Suprapubic skin (tissue), 4 donors: ENCODE results near the gene LRRN2. TPM values are rescaled to one million over a fixed set of nuclear protein-coding genes. Genes with fewer than 3 reads are reported as not detected.

Experiments used
- DNase-seq, 2 donors: peaks; one replicate each; pipeline ENCODE4 v3.0.0-alpha.2; 2019; ENCODE audit warnings: low spot score in 2 of 2
- H3K27ac ChIP-seq: fragments of 200-600 bp; sonication (generic); one replicate; pipeline ENCODE4 v1.5.1; 2019
- H3K27me3 ChIP-seq: fragments of 200-600 bp; sonication (generic); one replicate; pipeline ENCODE4 v1.5.1; 2019
- H3K36me3 ChIP-seq: fragments of 200-600 bp; sonication (generic); one replicate; pipeline ENCODE4 v1.5.1; 2019
- H3K4me1 ChIP-seq: fragments of 200-600 bp; sonication (generic); one replicate; pipeline ENCODE4 v1.5.1; 2019
- H3K4me3 ChIP-seq: fragments of 200-600 bp; sonication (generic); one replicate; pipeline ENCODE4 v1.5.1; 2019; ENCODE audit warnings: mild to moderate bottlenecking
- H3K9me3 ChIP-seq: fragments of 200-600 bp; sonication (generic); one replicate; pipeline ENCODE4 v1.5.1; 2019
- EP300 ChIP-seq: sonication (generic); formaldehyde crosslinking; IDR thresholded peaks from one replicate; pipeline ENCODE4 v1.6.1; 2017; ENCODE audit warnings: antibody characterized with exemption
- POLR2A ChIP-seq, 2 donors: fragments of 450-650 bp; IDR thresholded peaks; one replicate each; pipeline ENCODE4 v1.6.1; 2017; ENCODE audit warnings: antibody characterized with exemption in 2 of 2, mild to moderate bottlenecking in 2 of 2, moderate library complexity in 2 of 2
- POLR2AphosphoS5 ChIP-seq, 3 donors: sonication (generic); formaldehyde crosslinking; IDR thresholded peaks; one replicate each; pipeline ENCODE4 v1.6.1; 2017; ENCODE audit warnings: antibody characterized with exemption in 3 of 3
- WGBS: methylation state at CpG from one replicate; pipeline ENCODE4 v1.1.5; 2018; 5-methylcytosine and 5-hydroxymethylcytosine counted together
- total RNA-seq, 4 donors: library from RNA; depleted of rRNA; stranded (reverse); fragments of >200 nt; gene quantifications; one replicate each; pipeline ENCODE4 v1.1.0, GENCODE V29; 2016
- TF ChIP-seq, protein P1 (sequence below), 2 donors: fragments of 200-600 bp in 1 of 2; fragments of 450-650 bp in 1 of 2; sonication (generic) in 1 of 2; IDR thresholded peaks; one replicate each; pipeline ENCODE4 v1.5.1; 2016 to 2019; ENCODE audit warnings: antibody characterized with exemption in 2 of 2, mild to moderate bottlenecking in 1 of 2, moderate library complexity in 1 of 2

LRRN2 gene
- total RNA-seq, 4 donors from 2014 or later: 0.19 to 0.85 (median 0.27) TPM

DNA sequence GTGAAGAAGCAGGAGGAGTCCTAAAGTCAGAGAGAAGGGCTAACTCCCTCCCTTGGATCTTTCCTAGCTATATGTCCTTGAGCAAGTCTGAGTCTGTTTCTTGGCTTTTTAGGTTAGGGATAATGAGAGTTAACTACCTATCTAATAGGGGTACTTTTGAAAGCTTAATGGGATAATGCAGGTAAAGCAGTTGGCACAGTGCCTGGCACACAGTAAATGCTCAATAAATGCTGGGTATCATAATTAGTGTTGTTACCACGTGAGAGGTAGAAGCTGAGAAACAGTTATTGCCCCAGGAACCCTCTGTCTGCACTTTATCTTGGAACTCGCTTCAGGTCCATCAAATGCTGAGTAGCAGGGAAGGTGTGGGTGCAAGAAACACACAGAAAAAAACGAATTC lies 5.5 kb downstream of the LRRN2 start:
- WGBS: 59% methylated on average over 3 of the region's 3 CpGs
- H3K4me1 ChIP-seq: peaks cover 9% of the 10 kb centered on the region
- no peak for DNase-seq
- no peak overlapping the region for H3K27ac ChIP-seq
- H3K9me3 ChIP-seq: no peaks in the 10 kb centered on the region
- no peak for TF ChIP-seq EP300
- TF ChIP-seq, protein P1, sequence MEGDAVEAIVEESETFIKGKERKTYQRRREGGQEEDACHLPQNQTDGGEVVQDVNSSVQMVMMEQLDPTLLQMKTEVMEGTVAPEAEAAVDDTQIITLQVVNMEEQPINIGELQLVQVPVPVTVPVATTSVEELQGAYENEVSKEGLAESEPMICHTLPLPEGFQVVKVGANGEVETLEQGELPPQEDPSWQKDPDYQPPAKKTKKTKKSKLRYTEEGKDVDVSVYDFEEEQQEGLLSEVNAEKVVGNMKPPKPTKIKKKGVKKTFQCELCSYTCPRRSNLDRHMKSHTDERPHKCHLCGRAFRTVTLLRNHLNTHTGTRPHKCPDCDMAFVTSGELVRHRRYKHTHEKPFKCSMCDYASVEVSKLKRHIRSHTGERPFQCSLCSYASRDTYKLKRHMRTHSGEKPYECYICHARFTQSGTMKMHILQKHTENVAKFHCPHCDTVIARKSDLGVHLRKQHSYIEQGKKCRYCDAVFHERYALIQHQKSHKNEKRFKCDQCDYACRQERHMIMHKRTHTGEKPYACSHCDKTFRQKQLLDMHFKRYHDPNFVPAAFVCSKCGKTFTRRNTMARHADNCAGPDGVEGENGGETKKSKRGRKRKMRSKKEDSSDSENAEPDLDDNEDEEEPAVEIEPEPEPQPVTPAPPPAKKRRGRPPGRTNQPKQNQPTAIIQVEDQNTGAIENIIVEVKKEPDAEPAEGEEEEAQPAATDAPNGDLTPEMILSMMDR (IDR thresholded peaks at IDR 0.05): no peak
- TF ChIP-seq POLR2A (IDR thresholded peaks at IDR 0.05): no peak
- no peak for TF ChIP-seq POLR2AphosphoS5 (IDR thresholded peaks at IDR 0.05)
- no peaks in the 10 kb centered on the region for H3K36me3 ChIP-seq
- H3K27me3 ChIP-seq: peaks cover 29% of the 10 kb centered on the region
- no peak overlapping the region for H3K4me3 ChIP-seq

DNA sequence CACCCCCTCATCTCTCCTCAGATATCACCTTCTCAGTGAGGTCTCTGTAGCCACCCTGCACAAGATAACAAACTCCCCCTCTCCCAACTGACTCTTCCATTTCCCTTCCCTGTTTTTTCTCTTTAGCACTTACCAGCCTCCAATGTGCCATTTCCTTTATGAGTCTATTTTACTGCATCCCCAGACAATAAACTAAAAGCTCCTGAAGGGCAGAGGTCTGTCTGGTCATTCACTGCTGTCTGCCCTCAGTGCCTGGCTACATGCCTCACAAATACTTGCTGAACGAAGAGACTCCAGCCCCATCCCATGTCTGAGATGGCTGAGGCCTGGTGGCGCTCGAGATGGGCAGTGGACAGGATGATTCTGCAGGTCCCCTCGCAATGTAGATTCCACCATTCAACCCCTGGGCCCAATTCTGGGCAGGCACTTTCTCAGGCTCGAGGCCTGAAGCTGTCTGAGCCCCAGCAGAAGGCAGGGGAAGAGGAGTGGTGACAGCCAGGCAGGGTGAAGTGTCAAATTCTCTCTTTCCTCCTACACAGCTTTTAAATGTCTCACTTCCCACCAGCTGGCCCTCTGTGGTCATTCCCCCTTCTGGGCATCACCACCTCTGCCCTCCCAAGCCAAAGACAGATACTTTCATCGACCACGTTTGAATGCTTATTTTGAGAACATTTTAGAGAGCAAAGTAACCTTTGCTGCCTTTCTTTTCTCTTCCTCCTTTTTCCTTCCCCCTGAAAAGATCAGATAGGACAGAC lies 6.6 kb downstream of the LRRN2 start:
- no peaks in the 10 kb centered on the region for H3K9me3 ChIP-seq
- DNase-seq: no peak
- no peaks in the 10 kb centered on the region for H3K36me3 ChIP-seq
- H3K4me3 ChIP-seq: no peak overlapping the region
- 77% methylated on average over 7 of the region's 7 CpGs for WGBS
- H3K4me1 ChIP-seq: no peaks in the 10 kb centered on the region
- TF ChIP-seq POLR2AphosphoS5 (IDR thresholded peaks at IDR 0.05) (no peak), EP300 (no peak), POLR2A (IDR thresholded peaks at IDR 0.05) (no peak)
- TF ChIP-seq, protein P1 (IDR thresholded peaks at IDR 0.05): no peak
- no peak overlapping the region for H3K27ac ChIP-seq
- H3K27me3 ChIP-seq: peaks cover 24% of the 10 kb centered on the region

GRCh38 chr1:204677864-204678263 lies 7.7 kb downstream of the LRRN2 start:
- Histone ChIP-seq H3K27me3 (peaks cover 23% of the 10 kb centered on the region), H3K9me3 (no peaks in the 10 kb centered on the region), H3K4me1 (no peaks in the 10 kb centered on the region), H3K36me3 (no peaks in the 10 kb centered on the region), H3K27ac (no peak overlapping the region), H3K4me3 (no peak overlapping the region)
- TF ChIP-seq POLR2A (IDR thresholded peaks at IDR 0.05) (no peak), EP300 (no peak), POLR2AphosphoS5 (IDR thresholded peaks at IDR 0.05) (no peak)
- TF ChIP-seq, protein P1 (IDR thresholded peaks at IDR 0.05): no peak
- WGBS: 84% methylated on average over 9 of the region's 9 CpGs
- no peak for DNase-seq

- Histone ChIP-seq H3K9me3 (no peaks in the 10 kb centered on the region), H3K4me1 (no peaks in the 10 kb centered on the region), H3K27me3 (peaks cover 23% of the 10 kb centered on the region), H3K27ac (no peak overlapping the region), H3K36me3 (no peaks in the 10 kb centered on the region), H3K4me3 (no peak overlapping the region)
- no peak for DNase-seq
- TF ChIP-seq POLR2A (IDR thresholded peaks at IDR 0.05): no peak
- TF ChIP-seq, protein P1 (IDR thresholded peaks at IDR 0.05): no peak
- no peak for TF ChIP-seq POLR2AphosphoS5 (IDR thresholded peaks at IDR 0.05)
- no peak for TF ChIP-seq EP300
- 85% methylated on average over 2 of the region's 2 CpGs for WGBS
These were observed 9.5 kb downstream of the LRRN2 start for GRCh38 chr1:204676043-204676442.

DNA sequence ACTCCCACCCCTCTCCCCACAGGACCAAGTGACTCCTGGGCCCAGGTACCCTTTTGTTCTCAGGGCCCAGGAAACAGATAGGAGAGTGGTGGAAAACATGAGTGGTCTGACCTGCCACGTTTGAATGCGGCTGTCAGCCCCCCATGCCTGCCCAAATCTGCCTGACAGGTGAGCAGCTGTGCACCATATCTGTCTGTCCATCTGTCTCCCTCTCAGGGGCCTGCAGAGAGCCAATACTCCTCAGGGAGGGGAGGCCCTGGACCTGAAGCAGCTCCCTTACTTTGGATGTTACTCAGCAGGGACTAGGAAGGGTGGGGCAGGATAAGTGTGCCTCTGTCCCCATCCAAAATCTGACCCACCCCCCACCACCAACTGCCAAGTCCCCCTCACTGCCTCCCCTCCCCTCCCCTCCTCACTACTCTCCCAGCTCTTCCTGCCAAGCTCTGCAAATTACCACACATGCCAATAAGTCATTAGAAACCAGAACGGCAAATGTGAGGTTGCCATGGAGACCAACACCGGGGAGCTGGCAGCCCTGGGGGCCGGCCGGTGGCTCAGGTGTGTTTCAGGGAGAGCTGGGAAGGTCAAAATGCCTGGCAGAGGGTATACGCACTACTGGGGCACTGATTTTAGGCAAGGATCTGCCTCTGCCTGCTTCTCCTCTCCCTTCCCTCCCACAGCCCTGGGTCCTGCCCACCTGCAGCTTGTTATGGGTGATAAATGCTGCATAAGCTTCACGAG lies 11.5 kb downstream of the LRRN2 start:
- TF ChIP-seq, protein P1 (IDR thresholded peaks at IDR 0.05): no peak
- TF ChIP-seq POLR2AphosphoS5 (IDR thresholded peaks at IDR 0.05) (no peak), EP300 (no peak), POLR2A (IDR thresholded peaks at IDR 0.05) (no peak)
- DNase-seq: no peak
- Histone ChIP-seq H3K27me3 (peaks cover 23% of the 10 kb centered on the region), H3K27ac (no peak overlapping the region), H3K4me1 (no peaks in the 10 kb centered on the region), H3K4me3 (no peak overlapping the region), H3K9me3 (no peaks in the 10 kb centered on the region), H3K36me3 (no peaks in the 10 kb centered on the region)
- WGBS: 25% methylated on average over 8 of the region's 8 CpGs
